IMR-90 (cell line): ENCODE results near the gene PRPS1. TPM values are rescaled to one million over a fixed set of nuclear protein-coding genes. Genes with fewer than 3 reads are reported as not detected.
"Not testable (repeated sequence)": the region's sequence is repeated elsewhere in the genome, so short reads cannot be mapped to it uniquely, and the experiment has no call there.

Source experiments
- ATAC-seq: fragments of 200-7000 bp; cut with Tn5 transposase; 2 replicates; pipeline ENCODE4 v1.9.1; 2020; ENCODE audit warnings: low read depth, mild to moderate bottlenecking, moderate library complexity
- BruUV-seq: library from RNA; stranded (reverse); fragments of 400-500 nt; replicated peaks from 2 replicates; lab custom pipeline; 2021; lab: Mats Ljungman, UMichigan
- CTCF ChIA-PET: fragments of 300-600 bp; formaldehyde crosslinking; extraction: SDS; loops from one replicate; lab custom pipeline; 2021; ENCODE audit warnings: antibody characterized with exemption; lab: Yijun Ruan, JAX
- POLR2A ChIA-PET: fragments of 300-600 bp; sonication (Branson Sonifier 250); formaldehyde crosslinking; loops from one replicate; lab custom pipeline; 2022; ENCODE audit warnings: antibody characterized with exemption; ENCODE audit not compliant: unreplicated experiment; lab: Charles Lee
- DNase-seq: peaks from one replicate; pipeline ENCODE4 v3.0.0; 2013
- H2AFZ ChIP-seq: replicated peaks from 2 replicates; pipeline ENCODE3; 2013; ENCODE audit warnings: low read length, mild to moderate bottlenecking; ENCODE audit not compliant: poor library complexity
- H2AK5ac ChIP-seq: 2 replicates; pipeline ENCODE4 v1.6.1; 2013; ENCODE audit warnings: low read depth, low read length, inconsistent platforms
- H2AK9ac ChIP-seq: replicated peaks from 2 replicates; pipeline ENCODE3; 2013; ENCODE audit warnings: mild to moderate bottlenecking, low read depth, low read length, moderate library complexity; ENCODE audit not compliant: poor library complexity
- H2BK120ac ChIP-seq: 2 replicates; pipeline ENCODE4 v1.6.1; 2013; ENCODE audit warnings: low read depth, low read length, inconsistent platforms
- H2BK15ac ChIP-seq: 3 replicates; pipeline ENCODE4 v1.6.1; 2013; ENCODE audit warnings: low read depth, low read length, inconsistent platforms
- H2BK20ac ChIP-seq: 2 replicates; pipeline ENCODE4 v1.6.1; 2013; ENCODE audit warnings: low read depth, mild to moderate bottlenecking, inconsistent platforms, low read length, moderate library complexity
- H2BK5ac ChIP-seq: 2 replicates; pipeline ENCODE4 v1.6.1; 2013; ENCODE audit warnings: mild to moderate bottlenecking, low read depth, low read length, inconsistent platforms; ENCODE audit not compliant: poor library complexity, severe bottlenecking
- H3K14ac ChIP-seq: replicated peaks from 2 replicates; pipeline ENCODE4 v1.6.1; 2013; ENCODE audit warnings: low read depth, low read length, inconsistent platforms
- H3K18ac ChIP-seq: 2 replicates; pipeline ENCODE4 v1.6.1; 2013; ENCODE audit warnings: low read depth, low read length, control low read depth
- H3K23ac ChIP-seq: 2 replicates; pipeline ENCODE4 v1.6.1; 2013; ENCODE audit warnings: low read depth, low read length, inconsistent platforms
- H3K27ac ChIP-seq: 2 replicates; pipeline ENCODE4 v1.5.1; 2013; ENCODE audit warnings: mild to moderate bottlenecking, control low read depth, low read length; ENCODE audit not compliant: insufficient read depth
- H3K27me3 ChIP-seq: 2 replicates; pipeline ENCODE4 v1.6.1; 2013; ENCODE audit warnings: low read length; ENCODE audit not compliant: control insufficient read depth, insufficient read depth
- H3K36me3 ChIP-seq: 2 replicates; pipeline ENCODE4 v1.6.1; 2013; ENCODE audit warnings: low read length, mixed read lengths; ENCODE audit not compliant: control insufficient read depth, insufficient read depth
- H3K4ac ChIP-seq: 2 replicates; pipeline ENCODE4 v1.6.1; 2013; ENCODE audit warnings: low read depth, low read length, inconsistent platforms
- H3K4me1 ChIP-seq: 2 replicates; pipeline ENCODE4 v1.6.1; 2013; ENCODE audit warnings: low read length, mixed read lengths; ENCODE audit not compliant: control insufficient read depth, insufficient read depth
- H3K4me2 ChIP-seq: 2 replicates; pipeline ENCODE4 v1.6.1; 2013; ENCODE audit warnings: low read depth, mild to moderate bottlenecking, control low read depth, low read length, moderate library complexity
- H3K4me3 ChIP-seq: 2 replicates; pipeline ENCODE4 v1.5.1; 2013; ENCODE audit warnings: low read depth, mild to moderate bottlenecking, control low read depth, low read length, moderate library complexity; ENCODE audit not compliant: insufficient read depth
- H3K56ac ChIP-seq: 2 replicates; pipeline ENCODE4 v1.6.1; 2013; ENCODE audit warnings: low read length, inconsistent platforms; ENCODE audit not compliant: insufficient read depth; ENCODE audit errors: extremely low read depth
- H3K79me1 ChIP-seq, 2 experiments: 2 replicates each; pipeline ENCODE4 v1.6.1; 2013; ENCODE audit warnings: low read length in 2 of 2, inconsistent platforms in 1 of 2, low read depth in 1 of 2
- H3K9ac ChIP-seq: 2 replicates; pipeline ENCODE4 v1.6.1; 2013; ENCODE audit warnings: low read depth, low read length, control low read depth
- H3K9me1 ChIP-seq: 2 replicates; pipeline ENCODE4 v1.6.1; 2013; ENCODE audit warnings: low read length, inconsistent platforms; ENCODE audit not compliant: insufficient read depth
- H3K9me3 ChIP-seq: 2 replicates; pipeline ENCODE4 v1.6.1; 2013; ENCODE audit warnings: low read length; ENCODE audit not compliant: control insufficient read depth, insufficient read depth
- H4K20me1 ChIP-seq: 2 replicates; pipeline ENCODE4 v1.6.1; 2013; ENCODE audit warnings: low read length, inconsistent platforms; ENCODE audit not compliant: insufficient read depth
- H4K5ac ChIP-seq: 2 replicates; pipeline ENCODE4 v1.6.1; 2013; ENCODE audit warnings: mild to moderate bottlenecking, low read depth, low read length, control low read depth
- H4K8ac ChIP-seq, 2 experiments: 2 replicates each; pipeline ENCODE4 v1.6.1; 2013; ENCODE audit warnings: low read depth in 2 of 2, low read length in 2 of 2, control low read depth in 1 of 2, inconsistent platforms in 1 of 2
- H4K91ac ChIP-seq: 2 replicates; pipeline ENCODE4 v1.6.1; 2013; ENCODE audit warnings: low read depth, low read length, inconsistent platforms; ENCODE audit not compliant: insufficient read depth
- WGBS, 2 experiments: methylation state at CpG; one replicate each; pipeline versions ENCODE4 v1.1.5 to v1.1.7; 2013; ENCODE audit warnings: missing lambda C conversion rate in 2 of 2; ENCODE audit not compliant: insufficient read length in 1 of 2; ENCODE audit errors: extremely low coverage in 2 of 2; 5-methylcytosine and 5-hydroxymethylcytosine counted together
- dilution Hi-C: fragments of 300-500 bp; cut with HindIII; formaldehyde crosslinking; loops from one replicate; pipeline ENCODE4 v1.14.3; 2018; ENCODE audit warnings: low sequenced_read_pairs; ENCODE audit not compliant: unreplicated experiment
- in situ Hi-C: fragments of 300-500 bp; cut with MboI; formaldehyde crosslinking; loops from 3 replicates; pipeline ENCODE4 v1.14.3; 2019; ENCODE audit warnings: low sequenced_read_pairs, inconsistent platforms, mixed read lengths
- intact Hi-C: fragments of 100-400 bp; cut with micrococcal nuclease; formaldehyde crosslinking; loops from 2 replicates; pipeline ENCODE4 v1.10.0; 2022
- polyA plus RNA-seq, 3 experiments: library from polyadenylated mRNA; depleted of rRNA; stranded (reverse); fragments of >200 nt; gene quantifications; 2 replicates each; pipeline ENCODE4 v1.2.3, GENCODE V29; 2012; ENCODE audit warnings: low replicate concordance in 1 of 3
- total RNA-seq: library from RNA; depleted of rRNA; stranded (reverse); fragments of >200 nt; gene quantifications from 2 replicates; pipeline ENCODE4 v1.2.3, GENCODE V29; 2012

PRPS1 gene
- total and polyA plus RNA-seq, 2 of the 4 experiments (the other 2 are of a cell fraction): 118 to 137 TPM

DNA sequence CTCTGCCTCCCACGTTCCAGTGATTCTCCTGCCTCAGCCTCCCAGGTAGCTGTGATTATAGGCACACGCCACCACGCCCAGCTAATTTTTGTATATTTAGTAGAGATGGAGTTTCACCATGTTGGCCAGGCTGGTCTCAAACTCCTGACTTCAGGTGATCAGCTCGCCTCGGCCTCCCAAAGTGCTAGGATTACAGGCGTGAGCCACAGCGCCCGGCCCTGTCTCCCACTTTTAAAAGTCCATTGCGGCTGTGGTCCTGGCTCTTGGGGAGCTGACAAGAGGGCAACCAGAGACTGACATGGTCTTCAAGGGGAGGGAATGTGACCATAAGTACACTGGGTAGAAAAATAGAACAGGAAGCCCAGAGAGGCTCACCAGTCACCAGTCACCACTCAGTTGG, 42.9 kb downstream of the PRPS1 start:
- H4K8ac ChIP-seq, H3K9me1 ChIP-seq, in situ Hi-C loops, H2AK9ac ChIP-seq, DNase-seq, H2BK20ac ChIP-seq, H2BK120ac ChIP-seq, H3K27ac ChIP-seq, H3K4ac ChIP-seq, H3K14ac ChIP-seq, H3K9me3 ChIP-seq, dilution Hi-C loops, H2AK5ac ChIP-seq, H3K56ac ChIP-seq, H3K4me2 ChIP-seq, H4K20me1 ChIP-seq, H3K18ac ChIP-seq, H3K23ac ChIP-seq, ATAC-seq, intact Hi-C loops, H3K4me3 ChIP-seq, H2BK15ac ChIP-seq, H2BK5ac ChIP-seq, H4K91ac ChIP-seq, H4K5ac ChIP-seq, H3K79me1 ChIP-seq, H3K36me3 ChIP-seq, H3K9ac ChIP-seq, H3K4me1 ChIP-seq, H2AFZ ChIP-seq, BruUV-seq: not testable (repeated sequence)
- ChIA-PET POLR2A (interaction anchor here (0.6 kb wide), 1 partner anchor 817 kb away, joined by 3 read pairs; no protein-coding TSS in a partner anchor), CTCF (interaction anchor here (1.4 kb wide), 1 partner anchor 106 kb away, joined by 3 read pairs; the partner anchor contains the start of gene NCBP2L)
- peaks cover 15% of the 10 kb centered on the region for H3K27me3 ChIP-seq
- WGBS, 2 experiments: 85% methylated on average over 4 of the region's 9 CpGs; no CpG with 5 or more reads in 1 of the 2 experiments
